Measurements from ENCODE around the gene TOM1L1.

TOM1L1 gene

DNA sequence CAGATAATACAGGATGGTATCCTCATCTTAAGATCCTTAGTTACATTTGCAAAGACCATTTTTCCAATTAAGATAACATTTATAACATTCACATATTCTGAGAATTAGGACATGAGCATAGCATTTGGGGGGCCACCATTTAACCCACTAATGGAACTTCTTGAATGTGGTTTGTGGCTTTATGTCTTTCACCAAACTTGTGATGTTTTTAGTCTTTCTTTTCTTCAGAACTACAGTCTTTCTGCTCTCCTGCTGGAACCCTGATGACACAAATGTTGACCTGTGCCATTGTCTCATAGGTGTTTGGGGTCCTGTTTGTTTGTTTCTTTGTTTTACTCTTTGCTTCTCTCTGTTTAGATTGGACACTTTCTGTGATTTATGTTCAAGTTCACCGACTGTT, 44.6 kb downstream of the TOM1L1 start:
- Histone ChIP-seq H3K27ac (ENCODE audit: low read depth, low read length) (no peak overlapping the region), H3K27me3 (ENCODE audit: control insufficient read depth, low read length) (0 out of 2 replicates have a peak, but pooled peaks cover 3% of the 10 kb centered on the region), H3K9me3 (ENCODE audit: control insufficient read depth, insufficient read depth, low read length) (no peaks in the 10 kb centered on the region), H3K36me3 (ENCODE audit: control insufficient read depth, low read length) (no peaks in the 10 kb centered on the region), H3K4me3 (ENCODE audit: low read length) (no peak overlapping the region), H3K9me2 (replicated peaks; ENCODE audit: control insufficient read depth, low read length) (no peaks in the 10 kb centered on the region), H3K4me2 (ENCODE audit: low read length) (no peak overlapping the region), H4K20me1 (ENCODE audit: control insufficient read depth, insufficient read depth, low read depth, low read length) (no peaks in the 10 kb centered on the region), H3F3A (ENCODE audit: control insufficient read depth, insufficient read depth) (no peaks in the 10 kb centered on the region), H3K79me2 (ENCODE audit: control insufficient read depth, low read length) (no peaks in the 10 kb centered on the region), H3K4me1 (ENCODE audit: control insufficient read depth, low read length) (no peaks in the 10 kb centered on the region)
- TF ChIP-seq, protein P1, sequence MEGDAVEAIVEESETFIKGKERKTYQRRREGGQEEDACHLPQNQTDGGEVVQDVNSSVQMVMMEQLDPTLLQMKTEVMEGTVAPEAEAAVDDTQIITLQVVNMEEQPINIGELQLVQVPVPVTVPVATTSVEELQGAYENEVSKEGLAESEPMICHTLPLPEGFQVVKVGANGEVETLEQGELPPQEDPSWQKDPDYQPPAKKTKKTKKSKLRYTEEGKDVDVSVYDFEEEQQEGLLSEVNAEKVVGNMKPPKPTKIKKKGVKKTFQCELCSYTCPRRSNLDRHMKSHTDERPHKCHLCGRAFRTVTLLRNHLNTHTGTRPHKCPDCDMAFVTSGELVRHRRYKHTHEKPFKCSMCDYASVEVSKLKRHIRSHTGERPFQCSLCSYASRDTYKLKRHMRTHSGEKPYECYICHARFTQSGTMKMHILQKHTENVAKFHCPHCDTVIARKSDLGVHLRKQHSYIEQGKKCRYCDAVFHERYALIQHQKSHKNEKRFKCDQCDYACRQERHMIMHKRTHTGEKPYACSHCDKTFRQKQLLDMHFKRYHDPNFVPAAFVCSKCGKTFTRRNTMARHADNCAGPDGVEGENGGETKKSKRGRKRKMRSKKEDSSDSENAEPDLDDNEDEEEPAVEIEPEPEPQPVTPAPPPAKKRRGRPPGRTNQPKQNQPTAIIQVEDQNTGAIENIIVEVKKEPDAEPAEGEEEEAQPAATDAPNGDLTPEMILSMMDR (IDR thresholded peaks at IDR 0.05; ENCODE audit: low read depth, low read length, poor library complexity, severe bottlenecking): no peak

DNA sequence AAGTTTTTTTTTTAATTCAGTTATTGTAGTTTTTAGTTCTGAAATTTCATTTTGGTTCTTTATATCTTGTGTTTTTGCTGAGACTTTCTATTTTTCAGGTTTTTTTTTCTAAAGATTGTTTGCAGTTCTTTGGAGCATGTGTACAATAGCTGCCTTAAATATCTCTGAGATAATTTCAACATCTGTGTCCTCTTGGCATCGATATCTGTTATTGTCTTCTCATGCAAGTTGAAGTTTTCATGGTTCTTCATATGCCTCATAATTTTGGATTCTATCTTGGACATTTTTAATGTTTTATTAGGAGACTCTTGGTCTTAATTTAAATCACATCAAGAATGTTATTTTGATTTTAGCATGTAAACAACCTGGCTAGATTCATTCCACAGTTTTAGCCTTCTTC, 45.0 kb downstream of the TOM1L1 start:
- Histone ChIP-seq H3K36me3 (ENCODE audit: control insufficient read depth, low read length) (no peaks in the 10 kb centered on the region), H3F3A (ENCODE audit: control insufficient read depth, insufficient read depth) (no peaks in the 10 kb centered on the region), H3K4me2 (ENCODE audit: low read length) (no peak overlapping the region)

DNA sequence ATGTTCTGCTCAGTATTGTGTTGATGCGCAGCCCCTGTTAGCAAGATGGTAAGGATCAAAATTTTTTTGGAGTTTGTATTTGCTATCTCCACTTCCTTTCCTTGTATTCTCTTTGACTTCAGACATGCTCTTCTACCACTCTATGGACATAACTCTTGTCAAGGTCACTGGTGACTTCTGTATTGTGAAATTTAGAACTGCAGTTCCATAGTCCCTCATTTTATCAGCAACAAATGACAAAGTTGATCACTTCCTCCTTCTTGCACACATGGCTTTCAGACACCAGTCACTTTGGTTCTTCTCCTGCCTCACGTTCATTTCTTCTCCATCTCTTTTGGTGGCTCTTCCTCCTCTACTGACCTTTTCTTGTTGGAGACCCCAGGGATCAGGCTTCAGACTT, 46.7 kb downstream of the TOM1L1 start:
- Histone ChIP-seq H3K4me1 (ENCODE audit: control insufficient read depth, low read length) (no peaks in the 10 kb centered on the region), H3K4me3 (ENCODE audit: low read length) (no peak overlapping the region), H3K27me3 (ENCODE audit: control insufficient read depth, low read length) (0 out of 2 replicates have a peak, but pooled peaks cover 3% of the 10 kb centered on the region), H3K27ac (ENCODE audit: low read depth, low read length) (no peak overlapping the region), H3K36me3 (ENCODE audit: control insufficient read depth, low read length) (no peaks in the 10 kb centered on the region), H3K9me3 (ENCODE audit: control insufficient read depth, insufficient read depth, low read length) (no peaks in the 10 kb centered on the region), H3K9me2 (replicated peaks; ENCODE audit: control insufficient read depth, low read length) (no peaks in the 10 kb centered on the region), H3K79me2 (ENCODE audit: control insufficient read depth, low read length) (no peaks in the 10 kb centered on the region), H4K20me1 (ENCODE audit: control insufficient read depth, insufficient read depth, low read depth, low read length) (no peaks in the 10 kb centered on the region), H3K4me2 (ENCODE audit: low read length) (no peak overlapping the region), H3F3A (ENCODE audit: control insufficient read depth, insufficient read depth) (no peaks in the 10 kb centered on the region)
- TF ChIP-seq, protein P1 (IDR thresholded peaks at IDR 0.05; ENCODE audit: low read depth, low read length, poor library complexity, severe bottlenecking): no peak
- no peak for TF ChIP-seq EZH2phosphoT487 (IDR thresholded peaks at IDR 0.05; ENCODE audit: borderline replicate concordance, low read length)

More for the DNA sequence above, 45.0 kb downstream of the TOM1L1 start:
- 0 out of 2 replicates have a peak, but pooled peaks cover 3% of the 10 kb centered on the region for H3K27me3 ChIP-seq (ENCODE audit: control insufficient read depth, low read length)
- no peaks in the 10 kb centered on the region for H4K20me1 ChIP-seq (ENCODE audit: control insufficient read depth, insufficient read depth, low read depth, low read length)
- H3K9me2 ChIP-seq (replicated peaks; ENCODE audit: control insufficient read depth, low read length): no peaks in the 10 kb centered on the region
- H3K9me3 ChIP-seq (ENCODE audit: control insufficient read depth, insufficient read depth, low read length): no peaks in the 10 kb centered on the region
- no peak for TF ChIP-seq EZH2phosphoT487 (IDR thresholded peaks at IDR 0.05; ENCODE audit: borderline replicate concordance, low read length)
- TF ChIP-seq, protein P1 (IDR thresholded peaks at IDR 0.05; ENCODE audit: low read depth, low read length, poor library complexity, severe bottlenecking): no peak
- H3K4me1 ChIP-seq (ENCODE audit: control insufficient read depth, low read length): no peaks in the 10 kb centered on the region
- H3K4me3 ChIP-seq (ENCODE audit: low read length): no peak overlapping the region
- H3K79me2 ChIP-seq (ENCODE audit: control insufficient read depth, low read length): no peaks in the 10 kb centered on the region
- H3K27ac ChIP-seq (ENCODE audit: low read depth, low read length): no peak overlapping the region

All from DOHH2 (cell line).